HG03521 (cell line): ENCODE results near the gene ZNF467.

Experiments used
- ATAC-seq: cut with Tn5 transposase; IDR thresholded peaks from one replicate; pipeline ENCODE4 v1.9.1; 2021; ENCODE audit warnings: mild to moderate bottlenecking, moderate library complexity; ENCODE audit not compliant: unreplicated experiment

ZNF467 gene

GRCh38 chr7:149716932-149717307, 56.5 kb downstream of the ZNF467 start:
- ATAC-seq = no peak

DNA sequence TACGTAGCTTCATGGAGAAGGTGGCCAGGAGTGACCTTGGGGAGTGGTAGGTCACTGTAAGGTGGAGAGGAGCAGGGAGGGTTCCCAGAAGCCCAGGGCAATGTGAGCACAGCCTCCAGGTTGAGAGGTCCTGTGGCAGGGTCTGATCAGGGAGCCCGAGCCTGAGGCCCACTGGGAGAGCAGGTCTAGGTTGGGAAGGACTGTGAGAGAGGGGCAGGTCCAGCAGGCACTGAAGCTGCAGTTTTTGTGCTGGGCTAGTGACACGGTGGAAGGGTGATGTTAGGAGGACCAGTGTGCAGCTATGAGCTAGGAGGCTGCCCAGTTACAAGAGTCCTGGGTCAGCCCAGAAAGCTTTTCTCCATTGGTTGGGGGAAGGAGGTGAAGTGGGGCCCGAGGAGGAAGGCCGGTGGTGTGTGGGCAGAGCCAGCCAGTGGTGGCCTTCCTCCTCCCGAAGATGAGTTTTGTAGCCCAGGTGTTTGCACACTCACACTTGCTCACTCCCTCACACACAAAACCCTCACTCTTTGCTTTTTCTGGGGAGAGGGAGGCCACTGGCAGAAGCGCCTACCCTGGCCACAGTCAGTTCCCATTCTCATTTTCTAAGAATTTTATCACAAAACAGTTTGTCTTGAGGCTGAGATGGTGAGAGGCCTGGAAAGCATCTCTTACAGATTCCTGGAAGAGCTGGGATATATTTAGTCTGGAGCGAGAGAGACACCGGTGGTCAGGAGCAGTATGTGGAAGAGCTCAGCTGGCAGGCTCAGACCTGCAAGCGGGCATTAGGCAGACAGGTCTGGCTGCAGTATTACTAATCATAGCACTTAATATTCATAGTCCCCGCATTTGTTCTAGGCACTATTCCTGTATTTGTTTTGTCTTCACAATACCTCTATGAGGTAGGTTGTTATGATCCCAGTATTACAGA, 57.1 kb downstream of the ZNF467 start:
- ATAC-seq = no peak

DNA sequence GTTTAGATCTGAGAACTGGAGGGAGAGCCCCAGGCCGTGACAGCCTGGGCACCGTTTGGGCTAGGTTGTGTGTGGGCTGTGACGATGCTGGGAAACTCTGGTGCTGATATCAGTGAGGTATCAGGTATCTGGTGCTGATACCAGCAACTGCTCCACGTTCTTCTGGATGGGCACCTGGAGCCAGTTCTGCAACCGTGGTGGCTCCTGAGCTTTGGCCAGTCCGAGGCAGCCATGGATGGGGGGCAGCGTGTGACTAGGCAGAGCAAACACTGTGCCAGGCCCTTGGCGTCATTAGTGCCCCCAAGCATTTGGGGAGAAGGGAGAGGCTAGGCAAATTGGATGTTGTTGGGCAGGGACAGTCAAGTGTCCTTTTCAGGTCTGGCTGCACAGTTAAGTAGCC, 57.9 kb downstream of the ZNF467 start:
- no peak for ATAC-seq

- peak; percentile 14 for ATAC-seq
Measured at GRCh38 chr7:149714910-149715471, 58.4 kb downstream of the ZNF467 start.
